Measurements from ENCODE around the gene TMEM185B. TPM values are rescaled to one million over a fixed set of nuclear protein-coding genes. Genes with fewer than 3 reads are reported as not detected.

The TMEM185B gene
- polyA plus RNA-seq, 5 donors: 22.4 to 25.3 (median 23.6) TPM

DNA sequence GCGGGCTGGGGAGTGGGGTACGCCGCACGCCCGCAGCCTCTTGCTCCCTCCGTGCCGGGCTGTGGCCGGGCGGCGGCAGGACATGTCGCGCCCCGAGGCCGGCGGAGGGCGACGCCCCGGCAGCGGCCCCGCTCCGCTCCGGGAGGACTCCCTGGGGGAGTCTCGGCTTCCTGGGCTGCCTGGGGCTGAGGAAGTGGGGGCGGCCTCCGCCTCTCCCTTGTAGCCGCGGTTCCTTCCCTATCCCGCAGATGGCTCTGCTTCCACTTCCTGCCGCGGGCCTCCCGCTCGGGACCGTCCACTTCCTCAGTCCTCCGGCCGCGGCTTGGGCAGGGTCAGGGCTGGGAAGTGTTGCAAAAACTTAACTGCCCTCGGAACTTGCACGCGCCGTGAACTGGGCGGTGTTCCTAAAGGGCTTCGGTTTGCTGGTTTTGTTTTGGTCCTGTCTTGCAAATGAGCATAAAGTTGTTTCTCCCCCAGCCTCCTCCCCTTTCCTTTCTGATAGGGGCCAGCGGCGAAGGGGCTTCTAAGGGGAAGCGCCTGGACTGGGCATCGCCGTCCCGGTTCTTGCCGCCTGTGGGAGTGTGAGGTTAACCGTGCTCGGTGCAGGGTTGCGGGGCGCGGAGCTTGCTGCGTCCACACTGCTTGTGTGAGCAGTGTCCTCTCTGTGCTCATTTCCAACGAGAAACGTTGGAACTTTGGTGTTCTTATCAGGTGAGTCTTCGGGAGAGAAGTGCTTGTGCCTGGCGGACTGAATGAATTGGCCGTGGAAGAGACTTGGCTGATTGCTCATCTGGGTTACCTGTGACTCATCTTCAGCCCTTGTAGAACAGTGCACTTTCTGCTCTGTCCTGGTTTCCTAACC, 30.1 kb upstream of the TMEM185B start:
- DNase-seq: peak; percentile 67 to 78

DNA sequence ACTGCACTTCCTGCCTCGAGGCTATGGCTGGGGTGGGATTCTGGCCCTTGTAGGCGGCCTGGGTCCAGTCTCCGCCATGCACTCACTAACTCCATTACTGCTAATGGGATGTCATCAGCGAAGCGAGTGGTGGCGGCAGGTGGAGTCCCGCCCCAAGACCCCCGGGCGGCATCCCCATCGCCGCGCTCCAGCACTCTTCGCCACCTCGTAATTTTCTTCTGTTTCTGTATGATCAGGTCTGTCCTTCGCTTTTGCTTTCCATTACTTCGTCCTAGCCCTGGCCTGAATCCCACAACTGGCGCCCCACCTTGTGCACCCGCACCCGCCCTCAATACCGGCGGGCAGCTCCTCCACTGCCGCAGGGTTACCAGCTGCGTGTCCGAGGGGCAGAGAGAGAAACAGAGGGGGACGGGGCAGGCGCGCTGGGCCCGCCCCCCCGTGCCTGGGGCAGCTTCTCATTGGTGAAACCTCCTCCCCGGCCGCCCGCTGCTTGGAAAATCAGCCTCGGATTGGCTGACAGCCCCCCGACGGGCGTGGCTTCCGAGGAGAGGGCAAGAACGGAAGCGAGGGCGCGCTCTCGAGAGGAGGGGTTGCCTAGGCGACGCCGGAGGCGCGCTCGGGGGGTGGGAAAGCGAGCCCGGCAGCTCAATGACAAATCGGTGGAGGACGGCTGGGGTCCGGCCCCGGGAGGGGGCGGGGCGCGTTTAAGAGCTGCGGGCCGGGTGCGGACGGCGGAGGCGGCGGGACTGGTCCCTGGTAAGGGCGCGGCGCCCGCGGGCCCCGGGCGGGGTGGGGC, 29.2 kb upstream of the TMEM185B start, which contains the start of gene RALB:
TSS of gene RALB (plus strand) at position 628 of the 796 bp plus-strand sequence. CDS start 25,813 bp downstream, outside the sequence.
- peak; percentile 99 to 100 for DNase-seq

DNA sequence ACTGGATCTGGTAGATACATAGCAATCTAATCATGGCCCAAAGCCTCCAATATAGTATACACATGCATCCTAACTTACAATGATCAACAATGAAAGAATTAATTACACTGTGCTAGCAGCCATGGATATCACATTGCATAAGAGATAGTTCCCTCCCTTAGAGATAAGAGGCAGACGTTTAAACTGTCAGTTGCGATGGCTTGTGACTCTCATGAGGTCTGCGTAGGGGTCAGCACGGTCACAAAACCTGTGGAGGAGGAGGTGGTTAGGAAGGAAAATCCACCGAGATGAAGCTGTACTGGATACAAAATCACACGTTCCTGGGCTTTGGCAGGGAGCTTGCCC, 28.7 kb upstream of the TMEM185B start:
- DNase-seq: no peak

DNA sequence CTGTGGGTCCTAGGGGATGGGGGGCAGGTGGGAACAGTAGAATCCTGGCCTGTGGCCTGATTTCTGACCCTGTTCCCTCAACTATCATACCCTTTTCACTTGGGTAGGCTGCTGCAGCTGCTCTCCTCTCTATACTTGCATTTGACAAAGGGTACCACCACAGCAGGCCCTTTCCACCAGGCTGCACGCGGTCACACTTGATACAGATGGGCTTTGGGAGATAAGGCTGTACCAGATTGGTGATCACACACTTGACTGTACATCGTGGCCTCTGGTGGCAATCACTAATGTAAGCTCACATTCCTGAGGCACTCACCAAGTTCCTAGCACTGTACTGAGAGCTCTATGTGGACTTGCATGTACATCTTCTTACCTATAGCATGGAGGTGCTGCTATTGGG, 27.9 kb upstream of the TMEM185B start:
- no peak for DNase-seq

DNA sequence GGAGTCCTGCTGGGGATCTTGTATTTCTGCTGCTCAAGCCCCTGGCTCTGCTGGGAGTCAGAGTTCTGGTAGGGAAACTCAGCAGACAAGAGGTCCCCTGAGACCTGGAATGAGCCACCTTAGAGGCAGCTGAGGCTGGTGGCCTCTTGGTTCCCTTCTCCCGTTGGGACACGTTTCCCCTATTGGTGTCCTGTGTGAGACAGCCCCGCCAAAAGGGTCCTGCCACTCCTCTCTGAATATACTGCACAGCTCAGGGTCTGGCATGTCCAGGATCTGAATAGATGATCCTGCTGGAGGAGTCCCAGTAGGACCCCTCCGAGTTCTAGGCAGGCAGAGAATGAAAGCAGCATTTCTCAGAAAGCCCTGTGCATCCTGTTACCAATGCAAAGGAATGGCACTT, 27.4 kb upstream of the TMEM185B start:
- DNase-seq: no peak

DNA sequence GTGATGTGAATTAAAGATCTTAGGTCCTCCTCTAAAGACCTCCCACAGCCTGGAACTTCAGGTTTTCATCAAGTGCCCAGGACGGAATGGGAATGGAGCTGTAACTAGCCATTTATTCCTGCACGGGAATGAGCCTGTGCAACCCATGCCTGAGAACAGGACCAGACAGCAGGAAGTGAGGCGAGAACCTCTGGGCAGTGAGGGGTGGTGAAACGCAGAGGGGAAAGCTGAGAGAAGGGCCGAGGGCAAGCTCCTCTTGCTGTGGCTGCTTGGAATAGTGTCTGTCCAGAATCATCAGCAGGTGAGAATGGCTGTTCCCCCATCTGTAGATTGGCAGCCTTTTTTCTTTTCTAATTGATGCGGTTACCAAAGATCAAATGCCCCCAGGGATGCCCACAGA, 24.7 kb upstream of the TMEM185B start:
- DNase-seq: no peak

DNA sequence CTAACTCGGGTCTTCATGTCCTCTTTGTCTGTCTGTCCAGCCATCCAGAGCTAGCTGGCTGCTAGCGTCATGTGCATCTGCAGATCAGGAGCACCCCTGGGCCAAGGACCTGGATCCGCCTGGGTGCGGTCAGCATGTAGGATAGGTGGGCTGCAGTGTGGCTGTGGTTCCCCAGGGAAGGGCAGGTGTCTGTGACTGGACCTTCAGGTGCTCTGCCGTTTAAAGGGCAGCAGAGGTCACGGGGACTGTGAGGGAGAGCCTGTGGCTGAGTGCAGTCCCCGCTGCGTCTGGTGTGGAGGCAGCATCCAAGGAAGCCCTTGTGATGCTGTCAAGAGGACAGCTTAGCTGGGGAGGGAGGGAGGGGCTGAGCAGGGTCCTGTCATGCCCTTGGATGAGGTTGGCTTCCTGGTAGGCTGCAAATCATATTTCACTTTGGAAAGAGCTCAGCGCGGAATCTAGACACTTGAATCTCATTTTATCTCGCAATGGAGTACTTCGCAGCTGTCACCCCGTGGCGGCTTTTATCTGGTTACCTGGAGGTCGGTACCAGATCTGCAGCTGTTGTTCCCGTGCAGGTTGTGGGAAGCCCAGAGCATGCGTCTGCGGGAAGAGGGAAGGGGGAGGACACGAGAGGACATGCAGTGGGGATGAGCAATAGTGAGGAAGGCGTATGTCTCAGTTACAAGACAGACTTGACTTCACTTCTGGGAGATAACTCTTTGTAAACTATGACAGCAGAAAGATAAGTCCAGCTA, 23.5 kb upstream of the TMEM185B start:
- no peak for DNase-seq

DNA sequence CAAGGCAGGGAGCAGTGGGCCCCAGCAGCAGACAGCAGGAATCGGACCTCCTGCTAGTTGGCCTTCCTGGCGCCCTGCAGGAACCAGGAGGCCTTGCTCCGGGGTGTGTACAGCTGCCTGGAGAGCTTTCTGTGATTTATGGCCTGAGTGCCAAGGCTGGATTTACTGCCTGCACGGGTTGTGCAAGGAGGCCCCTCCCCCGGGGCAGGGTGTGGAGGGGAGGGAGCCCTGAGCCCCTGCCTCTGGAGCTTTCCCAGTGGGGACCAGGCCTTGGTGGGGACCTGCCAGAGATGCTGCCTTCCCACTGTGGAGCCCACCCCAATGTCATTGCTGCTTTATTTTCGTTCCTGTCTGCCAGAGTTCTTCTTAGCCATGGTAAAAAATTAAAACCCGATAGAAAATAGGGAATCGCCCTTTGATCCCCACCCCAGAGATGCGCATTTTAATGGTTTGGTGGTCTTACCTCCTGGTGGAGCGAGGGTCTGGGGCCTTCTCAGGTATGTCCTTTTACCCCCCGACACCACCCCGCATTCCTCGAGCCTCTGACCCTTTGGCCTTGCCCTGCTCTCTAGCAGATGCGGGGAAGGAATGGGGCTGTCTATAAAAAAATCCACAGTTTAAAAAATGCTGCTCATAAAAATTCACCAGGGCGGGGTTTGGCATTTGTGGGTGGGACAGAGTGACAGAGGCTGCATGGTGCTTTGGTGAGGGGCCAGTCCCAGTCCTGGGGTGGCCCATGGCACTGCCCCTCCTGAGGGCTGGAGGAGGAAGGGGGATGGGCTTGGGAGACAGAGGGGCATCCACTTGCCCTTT, 22.5 kb upstream of the TMEM185B start:
- no peak for DNase-seq

DNA sequence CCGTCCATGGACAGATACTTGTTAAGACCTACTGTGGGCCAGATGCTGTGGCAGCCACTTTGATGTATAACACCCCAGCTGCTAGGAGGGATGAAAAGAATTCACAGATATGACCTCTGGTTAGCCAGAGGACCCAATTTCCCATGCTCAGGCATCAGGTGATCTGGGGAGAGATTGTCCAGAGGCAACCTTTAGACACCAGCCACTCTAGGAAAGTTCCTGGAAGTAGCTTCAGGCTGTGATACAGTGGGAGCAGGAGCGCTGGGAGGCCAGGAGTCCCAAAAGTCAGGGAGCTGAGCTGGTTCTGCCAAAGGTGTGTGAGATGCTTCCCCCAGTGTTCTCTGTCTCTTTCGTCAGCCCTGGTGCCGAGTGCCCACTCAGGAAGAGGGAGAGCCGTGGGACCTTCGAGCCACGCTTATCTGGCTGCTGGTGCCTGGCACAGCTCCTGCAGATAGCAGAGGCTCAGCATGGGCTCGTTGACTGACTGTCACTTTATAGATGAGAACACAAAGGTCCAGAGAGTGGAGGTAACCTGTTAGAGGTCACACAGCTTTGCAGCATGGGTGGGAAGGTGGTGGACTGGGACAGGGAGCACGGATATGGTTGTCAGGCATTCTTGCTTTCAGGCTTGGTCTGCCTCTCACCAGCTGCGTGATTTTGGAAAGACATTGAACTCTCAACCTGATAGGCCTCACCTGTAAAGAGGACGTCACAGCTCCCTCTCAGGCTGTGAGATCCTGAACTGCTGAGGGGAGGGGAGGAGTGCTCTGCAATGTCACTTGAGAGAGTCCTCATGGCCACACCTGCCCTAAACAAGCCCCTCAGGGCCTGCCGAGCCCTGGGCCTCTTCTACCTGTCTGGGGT, 21.7 kb upstream of the TMEM185B start:
- DNase-seq: no peak

DNA sequence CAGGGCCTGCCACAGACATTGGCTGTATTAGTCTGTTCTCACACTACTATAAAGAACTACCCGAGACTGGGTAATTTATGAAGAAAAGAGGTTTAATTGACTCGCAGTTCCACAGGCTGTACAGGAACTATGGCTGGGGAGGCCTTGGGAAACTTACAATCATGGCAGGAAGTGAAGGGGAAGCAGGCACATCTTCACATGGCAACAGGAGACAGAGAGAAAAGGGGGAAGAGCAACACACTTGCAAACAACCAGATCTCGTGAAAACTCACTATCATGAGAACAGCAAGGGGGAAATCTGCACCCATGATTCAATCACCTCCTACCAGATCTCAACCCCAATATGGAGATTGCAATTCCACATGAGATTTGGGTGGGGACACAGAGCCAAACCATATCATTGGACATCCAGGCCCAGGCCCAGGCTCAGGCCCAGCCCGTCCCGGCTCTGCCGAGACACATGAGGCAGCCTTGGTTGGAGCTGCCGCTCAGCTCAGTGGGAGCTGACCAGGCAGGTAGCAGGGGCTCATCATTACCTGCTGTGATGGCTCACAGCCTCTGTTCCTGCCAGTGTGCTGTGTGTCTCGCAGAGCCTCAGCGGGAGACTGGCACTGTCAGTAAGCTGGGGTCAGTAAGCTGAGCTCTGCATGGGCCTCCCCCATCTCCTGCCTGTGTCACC, 20.8 kb upstream of the TMEM185B start:
- no peak for DNase-seq

DNA sequence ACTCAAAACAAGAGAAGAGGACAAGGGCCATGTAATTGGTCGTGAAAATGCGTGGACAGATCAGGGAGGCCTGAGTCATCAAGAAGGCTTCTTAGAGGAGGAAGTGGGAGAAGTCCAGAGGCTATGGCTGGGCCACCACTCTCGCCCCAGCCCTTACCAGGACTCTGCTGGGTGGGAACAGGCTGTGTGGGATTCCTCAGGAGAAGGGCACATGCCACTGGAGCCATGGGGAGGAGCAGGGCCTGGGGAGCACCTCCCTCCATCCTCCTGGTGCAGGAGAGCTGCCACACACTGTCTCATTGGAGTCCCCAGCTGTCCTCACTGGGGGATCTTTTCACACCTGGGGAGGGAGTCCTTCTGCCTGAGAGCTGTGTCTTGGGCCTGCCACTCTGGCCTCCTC, 20.0 kb upstream of the TMEM185B start:
- DNase-seq: no peak

DNA sequence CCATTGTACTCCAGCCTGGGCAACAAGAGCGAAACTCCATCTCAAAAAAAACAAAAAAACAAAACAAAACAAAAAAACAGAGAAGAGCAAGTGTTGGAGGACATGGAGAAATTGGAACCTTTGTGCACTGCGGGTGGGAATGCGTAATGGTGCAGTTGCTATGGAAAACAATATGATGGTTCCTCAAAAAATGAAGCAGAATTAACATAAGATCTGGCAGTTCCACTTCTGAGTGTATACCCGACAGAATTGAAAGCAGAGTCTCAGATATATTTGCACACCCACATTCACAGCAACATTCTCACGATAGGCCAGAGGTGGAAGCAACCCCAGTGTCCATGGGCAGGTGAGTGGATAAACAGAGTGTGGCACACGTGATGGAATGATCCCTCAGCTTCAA, 18.5 kb upstream of the TMEM185B start:
- DNase-seq: no peak

DNA sequence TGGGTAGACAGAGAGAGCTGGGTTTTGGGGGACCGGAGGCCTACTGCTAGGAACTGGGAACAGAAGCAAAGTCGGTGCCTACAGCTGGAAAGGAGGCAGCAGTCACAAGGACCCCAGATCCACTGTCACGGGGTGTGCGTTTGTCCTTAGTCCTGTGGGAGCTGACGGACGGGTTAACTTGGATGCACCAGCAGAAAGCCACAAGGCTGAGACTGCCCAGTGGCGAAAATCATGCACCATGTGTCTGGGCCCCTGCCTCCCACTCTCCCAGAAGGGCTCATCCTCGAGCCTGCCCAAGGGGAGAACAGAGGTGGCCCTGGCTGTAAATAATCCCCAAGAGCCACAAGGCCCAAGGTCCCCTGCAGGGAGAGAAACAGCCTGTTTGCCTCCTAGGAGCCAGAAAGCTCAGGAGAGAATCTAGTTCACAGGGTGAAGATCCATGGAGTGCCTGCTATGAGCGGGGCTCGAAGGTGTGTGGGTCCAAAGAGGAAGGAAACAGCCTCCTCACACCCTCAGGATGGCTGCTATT, 17.8 kb upstream of the TMEM185B start:
- no peak for DNase-seq

DNA sequence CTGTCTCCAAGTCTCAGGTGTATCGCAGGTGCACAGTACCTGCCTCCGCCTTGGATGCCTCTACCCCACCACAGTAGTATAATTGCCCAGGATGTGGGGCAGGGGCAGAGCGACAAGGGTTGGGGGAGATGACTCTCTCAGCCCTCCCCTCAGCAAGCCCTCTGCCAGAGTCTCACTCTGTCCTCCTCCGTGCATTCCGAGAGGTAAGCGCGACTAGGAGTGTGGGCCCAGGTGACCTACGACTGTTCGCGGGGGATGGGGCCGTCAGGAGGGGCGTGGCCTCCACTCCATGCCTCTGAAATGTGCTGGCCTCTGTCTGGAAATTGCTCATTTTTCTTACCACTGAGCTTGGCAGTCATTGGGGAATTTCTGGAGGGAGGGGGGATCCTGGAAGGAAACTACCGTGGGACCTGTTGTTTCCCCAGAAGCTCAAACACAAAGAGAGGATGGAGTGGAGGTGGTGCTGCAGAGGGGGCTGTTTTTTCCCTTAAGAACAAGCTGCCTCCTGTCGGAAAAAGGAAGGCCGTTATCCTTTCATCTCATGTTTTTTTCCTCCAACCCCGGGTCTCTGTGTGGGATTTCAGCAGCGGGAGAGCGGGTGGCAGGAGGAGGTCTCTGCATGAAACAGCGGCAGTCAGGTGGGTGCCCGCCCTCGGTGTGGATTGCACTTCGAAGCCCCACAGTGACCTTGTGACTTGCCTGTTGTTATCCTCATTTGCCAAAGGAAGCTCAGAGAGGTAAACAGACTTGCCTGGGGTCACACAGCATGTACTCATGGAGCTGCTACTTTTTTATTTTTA, 16.5 kb upstream of the TMEM185B start:
- peak; percentile 54 for DNase-seq

DNA sequence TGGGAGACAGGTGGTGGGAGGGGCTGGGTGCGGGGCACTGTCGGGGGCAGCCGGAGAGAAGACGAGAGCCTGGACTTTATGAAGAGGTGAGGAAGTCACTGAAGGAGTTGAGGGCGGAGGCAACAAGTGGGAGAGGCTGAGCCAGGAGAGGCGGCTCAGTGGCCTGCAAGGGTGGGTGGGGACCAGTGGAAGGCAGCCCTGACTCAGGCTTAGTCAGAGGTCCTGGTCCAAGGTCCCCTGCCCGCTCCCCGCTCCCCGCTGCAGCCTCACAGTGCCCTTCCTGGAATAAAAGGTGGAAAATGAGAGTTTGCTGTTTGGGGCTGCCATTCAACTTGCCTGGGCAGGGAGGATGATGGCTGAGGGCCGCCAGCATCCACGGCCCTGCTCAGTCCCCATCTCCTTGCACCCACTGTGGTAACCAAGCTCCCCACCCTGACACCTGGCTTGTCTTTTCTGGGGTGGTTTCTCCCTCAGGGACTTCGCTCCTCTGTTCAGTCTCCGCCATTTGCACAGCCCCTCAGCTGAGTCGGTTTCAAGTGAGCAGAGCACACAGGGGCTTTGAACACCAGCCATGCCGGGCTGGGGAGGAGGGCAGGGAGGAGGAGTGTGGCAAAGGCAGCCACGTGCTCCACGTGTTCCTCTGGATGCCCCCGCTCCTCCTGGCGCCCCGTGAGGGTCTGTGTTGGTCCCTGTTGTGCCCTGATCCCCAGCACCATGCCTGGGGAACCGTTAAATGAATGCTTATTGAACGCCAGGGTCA, 15.7 kb upstream of the TMEM185B start:
- DNase-seq: no peak

DNA sequence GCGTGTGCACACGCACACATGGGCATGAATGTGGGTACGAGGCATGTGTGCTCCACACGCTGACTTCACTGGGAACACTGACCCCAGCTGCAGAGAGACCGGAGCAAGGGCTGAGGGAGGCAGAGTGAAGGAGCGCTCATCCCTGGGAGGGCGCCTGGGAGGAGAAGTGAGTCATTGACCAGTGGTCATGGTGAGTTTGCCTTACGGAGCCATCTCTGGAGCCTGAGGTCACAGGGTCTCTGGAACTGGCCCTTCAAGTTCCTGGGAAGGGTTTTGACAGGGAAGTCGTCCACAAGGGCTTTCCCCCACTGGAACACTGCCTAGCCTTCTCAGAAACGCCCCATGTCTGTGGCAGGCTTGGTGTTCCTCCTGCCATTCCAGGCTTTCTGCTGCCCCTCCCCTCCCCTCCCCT, 14.3 kb upstream of the TMEM185B start:
- DNase-seq: no peak

DNA sequence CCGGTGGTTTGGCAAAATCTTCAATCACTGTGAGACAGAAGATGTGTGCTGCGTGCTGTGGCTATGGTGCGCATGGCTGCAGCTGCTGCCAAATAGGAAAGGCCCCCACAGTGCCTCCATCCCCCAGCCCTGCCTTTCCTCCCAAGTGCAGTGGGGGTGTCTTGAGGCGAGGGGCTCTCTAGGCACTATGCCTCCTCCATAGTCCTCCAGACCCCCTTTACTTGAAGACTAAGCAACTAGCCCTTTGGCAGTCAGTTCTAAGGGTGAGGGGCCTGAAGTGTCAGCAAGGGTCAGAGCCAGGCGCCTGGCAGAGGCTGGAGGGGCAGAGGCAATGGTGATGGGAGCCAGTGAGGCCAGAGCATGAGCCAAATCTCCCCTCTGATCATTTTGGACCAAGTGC, 13.6 kb upstream of the TMEM185B start:
- DNase-seq: no peak

DNA sequence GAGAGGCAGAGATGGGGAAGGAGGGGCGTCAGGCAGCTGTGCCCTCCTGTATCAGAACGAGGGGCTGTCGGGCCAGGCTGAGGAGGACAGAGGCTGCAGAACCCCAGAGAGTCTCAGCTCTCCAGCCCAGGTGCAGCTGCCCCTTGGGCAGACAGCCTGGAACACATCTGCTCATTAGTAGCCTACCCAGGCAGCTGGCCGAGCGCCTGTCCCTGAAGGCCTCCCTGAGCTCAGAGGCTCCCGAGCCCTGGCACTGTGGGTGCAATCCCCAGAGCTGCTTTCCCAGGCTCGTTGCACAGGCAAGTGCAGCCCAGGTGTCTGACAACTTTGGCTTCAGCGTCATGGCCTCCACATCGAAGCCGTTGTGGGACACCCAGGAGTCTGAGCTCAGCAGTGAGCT, 13.1 kb upstream of the TMEM185B start:
- no peak for DNase-seq
